ENCODE measurements around the gene PLCXD3.

DNA sequence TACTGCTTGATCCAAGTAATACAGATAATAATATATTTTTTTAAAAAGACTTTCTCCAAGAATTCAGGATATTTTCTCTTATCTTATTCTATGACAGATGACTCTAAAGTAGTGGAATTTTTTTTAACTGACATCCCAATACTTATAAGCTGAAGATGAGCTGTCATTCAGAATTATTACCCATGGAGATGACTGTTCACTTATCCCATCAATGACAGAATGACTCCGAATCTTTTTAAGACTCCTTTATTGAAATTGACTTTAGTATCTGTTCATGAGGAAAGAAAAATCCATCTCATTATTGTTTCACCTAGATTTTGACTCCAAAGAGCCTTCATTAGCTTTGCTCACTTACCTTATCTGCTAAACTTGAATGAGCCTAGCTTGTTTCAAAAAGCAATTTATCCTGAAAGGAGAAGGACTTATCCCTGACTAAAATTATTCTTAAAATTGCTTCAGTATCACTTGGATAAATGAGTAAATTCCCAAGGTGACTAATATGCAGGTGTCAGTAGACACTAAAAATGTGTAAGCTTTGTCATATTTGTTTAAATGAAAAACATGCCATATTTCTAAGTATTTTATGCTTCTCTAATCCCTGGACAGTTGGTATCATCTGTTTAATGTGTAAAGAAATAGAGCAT, 146.9 kb downstream of the PLCXD3 start:
- TF ChIP-seq, protein P1, sequence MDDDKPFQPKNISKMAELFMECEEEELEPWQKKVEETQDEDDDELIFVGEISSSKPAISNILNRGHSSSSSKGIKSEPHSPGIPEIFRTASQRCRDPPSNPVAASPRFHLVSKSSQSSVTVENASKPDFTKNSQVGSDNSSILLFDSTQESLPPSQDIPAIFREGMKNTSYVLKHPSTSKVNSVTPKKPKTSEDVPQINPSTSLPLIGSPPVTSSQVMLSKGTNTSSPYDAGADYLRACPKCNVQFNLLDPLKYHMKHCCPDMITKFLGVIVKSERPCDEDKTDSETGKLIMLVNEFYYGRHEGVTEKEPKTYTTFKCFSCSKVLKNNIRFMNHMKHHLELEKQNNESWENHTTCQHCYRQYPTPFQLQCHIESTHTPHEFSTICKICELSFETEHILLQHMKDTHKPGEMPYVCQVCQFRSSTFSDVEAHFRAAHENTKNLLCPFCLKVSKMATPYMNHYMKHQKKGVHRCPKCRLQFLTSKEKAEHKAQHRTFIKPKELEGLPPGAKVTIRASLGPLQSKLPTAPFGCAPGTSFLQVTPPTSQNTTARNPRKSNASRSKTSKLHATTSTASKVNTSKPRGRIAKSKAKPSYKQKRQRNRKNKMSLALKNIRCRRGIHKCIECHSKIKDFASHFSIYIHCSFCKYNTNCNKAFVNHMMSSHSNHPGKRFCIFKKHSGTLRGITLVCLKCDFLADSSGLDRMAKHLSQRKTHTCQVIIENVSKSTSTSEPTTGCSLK (tag by site-specific recombination; IDR thresholded peaks at IDR 0.05), result no peak
- TF ChIP-seq CTCF (tag by site-specific recombination; IDR thresholded peaks at IDR 0.05) (no peak), ZBTB49 (tag by site-specific recombination; IDR thresholded peaks at IDR 0.05; ENCODE audit: low read depth) (no peak), ZBTB1 (tag by site-specific recombination; IDR thresholded peaks at IDR 0.05) (no peak), ZNF274 (IDR thresholded peaks at IDR 0.05; ENCODE audit: low read length) (no peak), ZNF274 (tag by site-specific recombination; IDR thresholded peaks at IDR 0.05; ENCODE audit: borderline replicate concordance) (no peak)
- TF ChIP-seq, protein P2, sequence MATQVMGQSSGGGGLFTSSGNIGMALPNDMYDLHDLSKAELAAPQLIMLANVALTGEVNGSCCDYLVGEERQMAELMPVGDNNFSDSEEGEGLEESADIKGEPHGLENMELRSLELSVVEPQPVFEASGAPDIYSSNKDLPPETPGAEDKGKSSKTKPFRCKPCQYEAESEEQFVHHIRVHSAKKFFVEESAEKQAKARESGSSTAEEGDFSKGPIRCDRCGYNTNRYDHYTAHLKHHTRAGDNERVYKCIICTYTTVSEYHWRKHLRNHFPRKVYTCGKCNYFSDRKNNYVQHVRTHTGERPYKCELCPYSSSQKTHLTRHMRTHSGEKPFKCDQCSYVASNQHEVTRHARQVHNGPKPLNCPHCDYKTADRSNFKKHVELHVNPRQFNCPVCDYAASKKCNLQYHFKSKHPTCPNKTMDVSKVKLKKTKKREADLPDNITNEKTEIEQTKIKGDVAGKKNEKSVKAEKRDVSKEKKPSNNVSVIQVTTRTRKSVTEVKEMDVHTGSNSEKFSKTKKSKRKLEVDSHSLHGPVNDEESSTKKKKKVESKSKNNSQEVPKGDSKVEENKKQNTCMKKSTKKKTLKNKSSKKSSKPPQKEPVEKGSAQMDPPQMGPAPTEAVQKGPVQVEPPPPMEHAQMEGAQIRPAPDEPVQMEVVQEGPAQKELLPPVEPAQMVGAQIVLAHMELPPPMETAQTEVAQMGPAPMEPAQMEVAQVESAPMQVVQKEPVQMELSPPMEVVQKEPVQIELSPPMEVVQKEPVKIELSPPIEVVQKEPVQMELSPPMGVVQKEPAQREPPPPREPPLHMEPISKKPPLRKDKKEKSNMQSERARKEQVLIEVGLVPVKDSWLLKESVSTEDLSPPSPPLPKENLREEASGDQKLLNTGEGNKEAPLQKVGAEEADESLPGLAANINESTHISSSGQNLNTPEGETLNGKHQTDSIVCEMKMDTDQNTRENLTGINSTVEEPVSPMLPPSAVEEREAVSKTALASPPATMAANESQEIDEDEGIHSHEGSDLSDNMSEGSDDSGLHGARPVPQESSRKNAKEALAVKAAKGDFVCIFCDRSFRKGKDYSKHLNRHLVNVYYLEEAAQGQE (tag by site-specific recombination; IDR thresholded peaks at IDR 0.05), result no peak

Data from HEK293 (cell line).